HG02610 (cell line): ENCODE measurements around the gene PDE10A.
"Not testable (repeated sequence)": the region's sequence is repeated elsewhere in the genome, so short reads cannot be mapped to it uniquely, and the experiment has no call there.

Experiments used
- ATAC-seq: cut with Tn5 transposase; IDR thresholded peaks from one replicate; pipeline ENCODE4 v1.9.1; 2021; ENCODE audit warnings: mild to moderate bottlenecking, moderate library complexity; ENCODE audit not compliant: unreplicated experiment

PDE10A gene

GRCh38 chr6:165628955-165629354 is 34.1 kb downstream of the PDE10A start:
- no peak for ATAC-seq

GRCh38 chr6:165627366-165627765 is 35.7 kb downstream of the PDE10A start:
- ATAC-seq: no peak

GRCh38 chr6:165626711-165627110 is 36.3 kb downstream of the PDE10A start:
- no peak for ATAC-seq

- ATAC-seq: no peak
Observed at GRCh38 chr6:165624871-165625639, 38.0 kb downstream of the PDE10A start.

- no peak for ATAC-seq
Observed at GRCh38 chr6:165621940-165622339, 41.1 kb downstream of the PDE10A start.

GRCh38 chr6:165618891-165619290 is 44.1 kb downstream of the PDE10A start:
- not testable (repeated sequence) for ATAC-seq

- ATAC-seq: no peak
Observed at GRCh38 chr6:165618241-165618640, 44.8 kb downstream of the PDE10A start.

- no peak for ATAC-seq
Observed at GRCh38 chr6:165617528-165617927, 45.5 kb downstream of the PDE10A start.

- ATAC-seq: no peak
Observed at GRCh38 chr6:165616116-165616515, 46.9 kb downstream of the PDE10A start.

GRCh38 chr6:165615636-165616035 is 47.4 kb downstream of the PDE10A start:
- peak; percentile 83 for ATAC-seq

GRCh38 chr6:165611294-165611693 is 51.7 kb downstream of the PDE10A start:
- ATAC-seq: no peak

GRCh38 chr6:165608577-165608976 is 54.5 kb downstream of the PDE10A start:
- ATAC-seq: not testable (repeated sequence)

- no peak for ATAC-seq
Observed at GRCh38 chr6:165606740-165607008, 56.4 kb downstream of the PDE10A start.

GRCh38 chr6:165605901-165606739 is 56.9 kb downstream of the PDE10A start:
- no peak for ATAC-seq

GRCh38 chr6:165605182-165605875 is 57.7 kb downstream of the PDE10A start:
- ATAC-seq: no peak

- no peak for ATAC-seq
Observed at GRCh38 chr6:165602291-165602690, 60.8 kb downstream of the PDE10A start.

GRCh38 chr6:165600606-165601005 is 62.4 kb downstream of the PDE10A start:
- ATAC-seq: no peak

GRCh38 chr6:165599596-165600487 is 63.2 kb downstream of the PDE10A start:
- ATAC-seq: no peak

GRCh38 chr6:165599121-165599520 is 63.9 kb downstream of the PDE10A start:
- ATAC-seq: no peak

GRCh38 chr6:165597821-165598220 is 65.2 kb downstream of the PDE10A start:
- ATAC-seq: no peak
